Activated CD8-positive, alpha-beta memory T cell treated with anti-CD3 and anti-CD28 coated beads for 36 hours (primary cell): Measurements from ENCODE around the gene DTYMK. TPM values are rescaled to one million over a fixed set of nuclear protein-coding genes. Genes with fewer than 3 reads are reported as not detected.

Experiments used
- CTCF ChIA-PET: fragments of 350-600 bp; sonication (Branson Sonifier 250); formaldehyde crosslinking; loops from one replicate; lab custom pipeline; 2021; ENCODE audit warnings: antibody characterized with exemption; lab: Charles Lee
- POLR2A ChIA-PET: fragments of 350-600 bp; sonication (Branson Sonifier 250); formaldehyde crosslinking; loops from one replicate; lab custom pipeline; 2021; ENCODE audit warnings: antibody characterized with exemption; lab: Charles Lee
- total RNA-seq, 2 experiments: library from RNA; stranded (reverse); gene quantifications; one replicate each; pipeline ENCODE4 v1.2.3, GENCODE V29; 2021

Gene DTYMK
- total RNA-seq, 2 experiments from 2014 or later = 129 to 130 TPM

DNA sequence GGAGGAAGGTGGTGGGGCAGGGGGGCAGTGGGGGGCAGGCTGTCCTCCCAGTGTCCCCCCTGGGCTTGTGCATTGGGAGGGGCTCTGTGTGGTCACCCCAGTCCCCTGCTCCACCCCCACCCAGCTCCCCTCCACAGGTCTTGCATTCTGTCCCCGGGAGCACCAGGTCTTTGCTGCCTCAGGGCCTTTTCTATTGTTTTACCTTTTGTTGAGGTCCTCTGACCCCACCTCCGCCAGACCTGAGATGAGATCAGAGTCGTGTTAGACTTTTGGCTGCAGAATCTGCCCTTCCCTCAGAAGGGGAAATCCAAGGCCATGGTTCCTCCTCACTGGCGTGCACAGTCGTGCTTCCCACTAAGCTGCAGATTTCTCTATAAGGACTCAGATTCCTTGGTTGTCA lies 28.3 kb downstream of the DTYMK start:
- ChIA-PET POLR2A (no interaction called here), CTCF (no interaction called here)

DNA sequence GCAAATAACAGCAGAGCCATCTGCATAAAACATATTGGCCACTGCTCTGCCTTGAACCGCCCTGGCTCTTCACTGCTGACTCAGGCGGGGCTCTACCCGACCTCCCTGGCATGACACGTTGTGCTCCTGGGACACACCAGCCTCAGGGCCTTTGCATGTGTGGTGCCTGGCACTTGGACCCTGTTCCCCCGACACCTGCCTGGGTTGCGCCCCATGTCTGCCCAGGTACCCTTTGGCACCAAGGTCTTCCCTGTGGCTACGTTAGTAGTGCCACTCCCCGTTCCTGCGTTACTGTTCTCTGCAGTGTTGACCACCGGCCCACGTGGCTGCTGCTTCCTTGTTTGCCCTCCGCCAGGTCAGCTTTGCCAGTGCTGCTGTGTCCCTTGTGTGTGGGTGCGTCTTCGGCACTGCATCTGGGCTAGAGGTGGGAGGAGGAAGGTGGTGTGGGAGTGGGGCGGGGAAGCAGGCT lies 28.8 kb downstream of the DTYMK start:
- CTCF ChIA-PET = no interaction called here
- POLR2A ChIA-PET = interaction anchor here (0.7 kb wide), 1 partner anchor 14 kb away, joined by 4 read pairs; no protein-coding TSS in a partner anchor

DNA sequence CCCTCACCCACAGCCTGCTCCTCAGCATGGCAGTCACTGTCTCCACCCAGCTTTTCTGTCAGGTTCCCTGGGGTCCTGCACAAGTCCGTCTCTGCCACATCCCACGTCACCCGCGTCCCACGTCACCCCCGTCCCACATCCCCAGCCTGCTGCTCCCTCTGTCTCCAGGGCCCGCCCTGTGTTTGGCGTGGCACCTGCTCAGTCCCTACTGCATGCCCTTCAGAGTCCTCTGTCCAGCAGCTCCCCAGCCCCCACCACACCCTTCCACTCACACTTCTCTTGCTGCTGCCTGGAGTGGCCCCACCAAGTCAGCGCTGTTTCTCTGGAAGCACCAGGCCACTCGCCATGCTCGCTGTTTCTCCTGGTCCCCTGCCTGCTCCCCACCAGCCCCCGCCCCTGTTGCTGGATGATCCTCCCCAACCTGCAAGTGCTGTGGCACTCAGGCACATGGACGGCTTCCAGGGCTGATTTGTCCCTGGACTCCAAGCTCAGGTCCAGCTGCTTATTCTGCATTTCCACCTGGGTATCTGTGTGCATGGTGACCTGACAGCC lies 30.3 kb downstream of the DTYMK start:
- POLR2A ChIA-PET = no interaction called here

DNA sequence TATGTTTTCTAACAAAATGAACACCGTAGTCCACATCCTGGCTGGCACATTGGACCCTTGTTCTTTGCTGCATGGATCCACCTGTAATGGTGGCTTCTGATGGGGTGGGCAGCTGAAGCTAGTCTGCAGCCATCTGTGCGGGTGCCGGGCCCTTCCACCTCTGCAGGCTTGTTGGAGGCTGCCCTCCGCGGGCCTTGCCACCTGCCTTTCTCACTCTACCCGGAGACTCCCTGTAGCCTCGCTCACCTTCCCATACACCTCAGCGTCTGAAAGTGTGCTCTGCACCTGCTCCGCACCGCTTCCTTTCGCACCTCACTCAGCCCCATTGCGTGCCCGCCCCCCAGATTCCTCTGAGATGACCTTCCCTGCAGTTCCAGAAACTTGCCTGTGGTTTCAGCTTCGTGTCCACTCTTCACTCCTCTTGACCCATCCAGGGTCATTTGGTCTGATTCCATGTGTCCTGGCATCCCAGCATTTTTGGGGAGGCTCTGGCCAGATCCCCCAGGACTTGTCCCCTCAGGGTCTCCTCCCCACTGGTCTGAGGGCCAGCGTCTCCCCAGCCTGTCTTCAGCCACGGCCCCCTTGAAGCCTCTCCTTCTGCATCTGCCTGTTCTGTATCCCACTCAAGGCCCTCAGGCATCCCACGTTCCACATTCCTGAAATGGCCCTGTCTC lies 31.0 kb downstream of the DTYMK start:
- ChIA-PET POLR2A (no interaction called here), CTCF (no interaction called here)

More for the DNA sequence above, 30.3 kb downstream of the DTYMK start:
- CTCF ChIA-PET = no interaction called here

DNA sequence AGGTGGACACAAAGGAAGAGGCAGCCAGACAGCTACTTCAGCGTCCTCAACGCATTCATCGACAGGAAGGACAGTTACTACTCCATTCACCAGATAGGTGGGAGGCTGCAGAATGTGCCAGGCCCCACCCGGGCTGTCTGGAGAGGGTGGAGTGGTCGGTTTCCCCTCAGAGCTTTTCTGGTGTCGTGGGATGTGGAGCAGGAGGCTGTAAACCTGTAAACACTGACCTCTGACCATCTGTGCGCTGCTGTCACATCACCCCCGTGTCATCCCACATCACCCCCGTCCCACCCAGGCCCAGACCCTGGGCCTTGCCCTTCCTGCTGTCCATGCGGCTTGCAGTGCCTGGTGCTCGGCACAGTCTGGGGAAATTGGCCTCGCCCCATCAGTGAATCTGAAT lies 32.1 kb downstream of the DTYMK start:
- ChIA-PET CTCF (no interaction called here), POLR2A (no interaction called here)

DNA sequence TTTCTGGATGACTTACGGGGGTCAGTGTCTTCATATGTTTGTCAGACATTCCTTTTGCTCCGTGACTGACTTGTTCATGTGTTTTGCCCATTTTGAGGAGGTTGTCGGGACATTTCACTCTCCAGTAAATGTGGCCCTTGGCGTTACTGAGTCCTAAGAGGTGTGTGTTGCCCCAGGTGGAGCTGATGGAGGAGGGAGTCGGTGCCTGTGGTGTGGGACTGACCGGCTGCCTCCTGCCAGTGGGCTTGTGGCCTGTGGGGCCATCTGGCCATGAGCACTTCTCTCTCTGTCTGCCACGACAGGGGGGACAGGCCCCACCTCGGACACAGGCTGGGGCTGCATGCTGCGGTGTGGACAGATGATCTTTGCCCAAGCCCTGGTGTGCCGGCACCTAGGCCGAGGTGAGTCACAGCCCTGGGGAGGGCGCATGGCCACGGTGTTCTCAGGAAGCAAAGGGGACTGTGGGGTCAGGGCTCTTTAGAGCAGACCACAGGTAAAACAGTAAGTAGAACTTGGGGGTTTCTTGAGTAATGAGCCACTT lies 33.3 kb downstream of the DTYMK start:
- POLR2A ChIA-PET = no interaction called here
- CTCF ChIA-PET = no interaction called here

DNA sequence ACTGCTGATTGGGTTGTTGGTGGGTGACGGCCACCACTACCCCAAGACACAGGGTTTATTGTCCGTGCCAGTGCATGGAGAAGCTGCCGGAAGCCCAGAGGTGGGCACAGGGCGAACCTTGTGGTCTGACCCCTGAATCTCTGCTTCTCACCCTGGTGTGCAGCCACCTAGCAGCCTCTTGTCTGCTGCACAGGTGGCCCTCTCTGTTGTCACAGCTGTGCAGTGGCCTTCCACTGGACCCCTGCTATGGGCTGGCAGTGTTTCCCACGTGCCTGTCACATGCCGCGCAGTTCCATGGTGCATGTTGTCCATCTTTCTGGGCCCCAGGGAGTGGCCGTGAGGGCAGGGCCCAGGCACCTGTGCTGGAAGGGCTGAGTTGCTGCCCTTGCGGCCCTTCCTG lies 33.9 kb downstream of the DTYMK start:
- ChIA-PET CTCF (no interaction called here), POLR2A (no interaction called here)

DNA sequence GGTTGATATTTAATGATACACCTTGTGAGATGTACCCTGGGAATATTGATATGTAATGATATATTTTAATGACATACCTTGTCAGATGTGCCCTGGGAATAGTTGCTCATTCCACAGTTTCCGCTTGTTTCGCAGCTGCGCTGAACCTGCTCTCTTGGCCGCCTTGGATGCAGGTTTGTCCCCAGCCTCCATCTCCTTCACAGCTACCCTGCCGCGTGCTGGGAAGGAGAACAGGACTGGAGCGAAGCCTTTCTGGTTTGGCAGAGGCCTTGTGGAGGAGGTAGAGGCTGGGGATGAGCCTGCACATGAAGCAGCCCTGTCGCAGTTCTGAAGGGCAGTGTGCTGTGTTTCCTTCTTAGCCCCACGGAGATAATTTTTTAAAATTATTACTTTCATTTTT lies 34.5 kb downstream of the DTYMK start:
- POLR2A ChIA-PET = no interaction called here
- CTCF ChIA-PET = no interaction called here

DNA sequence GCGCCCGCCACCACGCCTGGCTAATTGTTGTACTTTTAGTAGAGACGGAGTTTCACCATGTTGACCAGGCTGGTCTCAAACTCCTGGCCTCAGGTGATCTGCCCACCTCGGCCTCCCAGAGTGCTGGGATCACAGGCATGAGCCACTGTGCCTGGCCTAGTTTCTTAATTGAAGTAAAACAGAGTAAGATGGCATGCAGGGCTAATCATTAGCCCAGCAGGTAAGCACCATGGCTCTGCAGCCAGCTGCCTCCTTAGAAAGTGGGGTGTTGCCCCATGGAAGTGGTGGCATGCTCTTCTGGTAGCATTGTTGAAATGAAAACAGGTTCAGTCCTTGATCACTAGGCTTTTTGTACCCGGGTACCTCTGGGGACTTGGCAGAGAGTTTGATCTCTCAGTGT lies 36.7 kb downstream of the DTYMK start:
- CTCF ChIA-PET = no interaction called here
- POLR2A ChIA-PET = no interaction called here

DNA sequence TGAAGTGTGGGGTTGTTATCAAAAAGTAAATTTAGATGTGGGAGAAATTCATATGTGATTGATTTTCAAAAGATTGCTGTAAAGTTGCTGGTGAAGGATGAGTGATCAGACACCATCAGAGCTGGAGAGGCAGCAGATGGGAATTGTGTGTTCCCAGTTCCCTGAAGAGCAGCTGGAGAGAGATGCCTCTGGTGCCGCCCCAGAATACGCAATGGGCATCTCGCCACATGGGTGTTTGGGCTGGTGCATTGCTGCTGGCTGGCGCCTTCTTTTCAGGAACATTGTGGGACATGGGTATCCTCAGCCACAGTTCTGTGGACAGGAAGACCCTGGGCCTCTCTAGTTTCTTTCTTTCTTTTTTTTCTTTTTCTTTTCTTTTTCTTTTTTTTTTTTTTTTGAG lies 37.2 kb downstream of the DTYMK start:
- CTCF ChIA-PET = no interaction called here
- POLR2A ChIA-PET = no interaction called here

DNA sequence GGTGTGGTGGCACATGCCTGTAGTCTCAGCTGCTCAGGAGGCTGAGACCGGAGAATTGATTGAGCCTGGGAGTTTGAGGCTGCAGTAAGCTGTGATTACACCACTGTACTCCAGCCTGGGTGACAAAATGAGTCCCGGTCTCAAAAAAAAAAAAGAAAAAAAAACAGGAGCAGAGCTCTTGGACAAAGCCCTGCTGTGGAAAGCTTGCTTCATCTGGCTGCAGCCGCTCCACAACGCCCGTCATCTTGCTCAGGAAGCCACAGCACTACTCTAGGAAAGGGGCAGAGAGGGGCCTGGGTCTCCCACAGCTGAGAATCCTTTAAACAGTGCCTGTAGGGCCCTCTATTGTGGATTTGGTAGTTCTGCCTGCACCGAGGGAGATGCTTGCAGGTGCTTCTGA lies 38.2 kb downstream of the DTYMK start:
- POLR2A ChIA-PET = interaction anchor here (1.0 kb wide), 1 partner anchor 158 kb away, joined by 3 read pairs; no protein-coding TSS in a partner anchor

DNA sequence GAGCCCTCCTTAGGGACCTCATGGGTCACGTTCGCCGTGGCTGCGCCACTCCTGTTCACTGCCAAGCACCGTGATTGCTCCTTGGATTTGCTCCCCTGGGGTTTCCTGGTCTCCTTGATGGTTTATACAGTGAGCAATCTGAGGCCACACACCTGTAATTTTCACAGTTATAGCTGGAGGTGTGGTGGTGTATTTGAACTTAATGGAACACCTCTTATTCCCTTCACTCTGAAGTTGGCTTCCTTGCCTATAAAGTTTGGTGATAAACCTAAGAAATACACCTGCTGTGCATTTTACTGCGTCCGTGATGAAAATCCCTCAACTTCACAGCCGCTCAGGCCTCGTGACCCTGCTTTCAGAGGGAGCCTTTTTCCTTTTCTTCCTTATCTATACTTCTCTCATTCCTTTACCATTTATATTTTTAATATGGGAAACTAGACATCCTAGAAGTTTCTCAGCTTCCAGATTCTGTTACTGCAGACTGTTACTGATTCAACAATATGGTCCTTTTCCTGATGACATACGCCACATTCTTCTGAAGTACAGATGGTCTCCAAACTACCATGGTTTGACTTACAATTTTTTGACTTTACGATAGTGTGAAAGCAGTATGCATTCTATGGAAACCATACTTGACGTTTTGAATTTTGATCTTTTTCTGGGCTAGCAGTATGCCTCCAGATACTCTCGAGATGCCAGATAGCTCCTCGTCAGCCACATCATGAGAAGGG lies 40.5 kb downstream of the DTYMK start:
- POLR2A ChIA-PET = no interaction called here
- CTCF ChIA-PET = interaction anchor here (0.9 kb wide), 1 partner anchor 17 kb away, joined by 3 read pairs; no protein-coding TSS in a partner anchor

More for the DNA sequence above, 38.2 kb downstream of the DTYMK start:
- CTCF ChIA-PET = no interaction called here

DNA sequence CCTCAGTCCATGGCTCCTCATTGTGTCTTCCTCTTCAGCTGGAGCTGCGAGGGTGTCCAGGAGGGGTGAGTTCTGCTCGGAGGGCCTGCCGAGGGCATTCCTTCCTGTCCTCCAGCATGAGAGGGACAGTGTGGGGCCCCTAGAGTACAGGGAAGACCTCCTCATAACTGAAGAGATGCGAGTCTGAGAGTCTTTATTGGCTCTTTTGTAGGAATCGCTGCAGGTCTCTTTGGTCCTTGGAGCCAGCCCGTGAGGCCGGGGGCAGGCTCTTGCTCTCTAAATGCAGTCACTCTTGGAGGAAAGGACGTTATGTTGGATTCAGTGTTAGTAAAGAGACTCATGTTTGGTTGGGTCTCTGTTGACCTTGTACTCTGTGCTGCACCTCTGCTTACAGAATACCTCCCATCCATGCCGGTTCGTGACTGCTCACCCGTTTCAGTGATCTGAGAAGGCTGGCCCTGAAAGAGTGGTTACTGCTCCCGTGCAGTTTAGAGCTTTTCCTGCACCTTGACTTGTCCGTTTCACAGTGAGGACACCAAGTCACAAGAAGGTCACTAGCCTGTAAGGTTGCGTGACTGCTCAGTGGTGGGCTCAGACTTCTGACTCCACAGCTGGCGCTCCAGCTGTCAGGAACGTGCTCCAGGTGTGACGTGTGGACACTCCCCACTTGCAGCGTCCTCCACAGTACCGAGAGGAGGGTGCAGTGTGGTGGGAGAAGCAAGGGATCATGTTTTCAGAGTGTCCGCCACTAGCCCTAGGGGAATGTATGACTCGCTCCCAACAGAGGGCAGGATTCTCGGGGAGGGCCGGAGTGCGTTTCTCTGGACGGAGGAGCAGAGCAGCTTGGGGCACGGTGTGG lies 41.3 kb downstream of the DTYMK start:
- POLR2A ChIA-PET = no interaction called here

DNA sequence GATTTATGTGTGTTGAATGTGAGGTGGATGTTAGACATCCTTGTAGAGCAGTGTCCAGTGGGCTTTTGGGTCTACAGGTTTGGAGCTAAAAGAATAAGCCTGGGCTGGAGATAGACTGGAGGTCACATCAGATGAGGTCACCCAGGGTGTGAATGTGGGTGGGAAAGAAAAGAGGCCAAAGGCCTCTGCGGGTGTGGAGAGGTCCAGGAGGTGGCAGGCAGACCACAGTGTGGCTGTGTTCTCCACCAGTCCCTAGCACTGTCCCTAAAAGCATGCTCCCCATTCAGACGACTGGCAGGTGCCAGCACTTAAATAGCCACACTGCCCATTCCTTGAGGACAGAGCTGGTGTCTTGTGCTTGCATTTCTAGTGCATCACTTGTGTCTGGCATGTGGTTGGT lies 45.0 kb downstream of the DTYMK start:
- ChIA-PET CTCF (no interaction called here), POLR2A (interaction anchor here (1.0 kb wide), 1 partner anchor 45 kb away, joined by 3 read pairs; the partner anchor contains the start of gene DTYMK)

More for the DNA sequence above, 41.3 kb downstream of the DTYMK start:
- CTCF ChIA-PET = no interaction called here

DNA sequence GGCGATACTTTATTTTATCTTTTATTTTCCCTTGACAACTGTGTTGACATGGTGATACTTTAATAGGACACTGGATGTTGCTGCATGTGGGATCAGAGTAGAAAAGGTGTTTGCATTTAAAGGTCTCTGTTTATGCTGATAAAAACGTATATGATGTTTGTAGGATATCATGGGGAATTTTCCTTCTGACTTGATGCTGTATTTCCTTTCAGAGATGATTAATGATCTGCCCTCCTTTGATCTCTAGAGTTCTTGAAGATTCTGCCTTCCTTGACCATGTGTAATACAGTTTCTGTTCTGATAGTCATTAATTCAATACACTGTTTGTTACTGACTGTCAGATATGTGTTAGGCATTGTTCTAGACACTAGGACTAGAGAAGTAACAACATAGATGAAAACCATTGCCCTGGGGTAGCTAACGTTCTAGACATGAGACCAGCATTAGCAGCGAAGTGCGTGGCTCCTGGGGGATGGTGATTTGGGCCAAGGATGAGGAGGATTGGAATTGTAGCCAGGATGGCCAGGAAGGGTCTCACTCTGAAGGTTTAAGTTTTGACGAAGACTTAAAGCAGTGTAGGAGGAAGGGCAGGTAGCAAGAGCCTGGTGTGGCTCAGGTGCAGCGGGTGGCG lies 46.3 kb downstream of the DTYMK start:
- ChIA-PET POLR2A (no interaction called here), CTCF (no interaction called here)

DNA sequence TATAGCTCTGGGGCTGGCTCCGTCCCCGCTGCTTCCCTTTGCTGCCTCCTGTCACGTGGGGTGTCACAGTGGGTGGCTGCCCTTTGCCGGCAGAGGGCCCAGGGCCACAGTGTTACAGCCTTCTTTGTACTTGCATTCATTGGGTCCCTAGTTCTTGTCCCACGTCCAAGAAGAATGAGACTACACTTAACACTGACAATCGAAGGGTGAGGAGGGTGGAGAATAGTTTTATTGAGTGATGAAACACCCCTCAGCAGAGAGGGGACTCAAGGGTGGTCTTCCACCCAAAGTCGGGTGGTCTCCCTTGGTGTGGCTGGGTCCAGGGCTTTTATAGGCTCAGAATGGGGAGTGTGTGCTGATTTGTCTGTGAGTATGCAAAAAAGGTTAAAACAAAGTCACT lies 47.2 kb downstream of the DTYMK start:
- CTCF ChIA-PET = no interaction called here
- POLR2A ChIA-PET = no interaction called here

DNA sequence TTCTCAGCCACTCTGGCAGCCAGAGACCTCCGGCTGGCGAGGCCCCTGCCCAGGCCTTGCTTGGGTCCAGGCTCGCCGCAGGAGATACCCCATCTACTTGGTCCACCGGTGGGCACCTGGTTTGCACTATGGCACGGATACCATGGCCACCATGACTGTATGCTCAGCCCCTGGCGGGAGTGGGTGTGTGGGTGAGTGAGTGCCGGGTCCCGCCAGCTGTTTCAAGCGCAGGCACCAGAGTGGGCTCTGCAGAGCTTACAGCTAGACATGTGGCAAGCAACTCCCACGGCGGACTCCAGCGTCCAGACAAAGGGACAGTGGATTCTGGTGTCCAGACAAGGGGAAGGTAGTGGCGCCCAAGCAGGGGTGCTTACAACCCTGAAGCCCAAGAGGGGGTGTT lies 47.7 kb downstream of the DTYMK start:
- ChIA-PET CTCF (no interaction called here), POLR2A (interaction anchor here (0.5 kb wide), 1 partner anchor 50 kb away, joined by 3 read pairs; no protein-coding TSS in a partner anchor)

DNA sequence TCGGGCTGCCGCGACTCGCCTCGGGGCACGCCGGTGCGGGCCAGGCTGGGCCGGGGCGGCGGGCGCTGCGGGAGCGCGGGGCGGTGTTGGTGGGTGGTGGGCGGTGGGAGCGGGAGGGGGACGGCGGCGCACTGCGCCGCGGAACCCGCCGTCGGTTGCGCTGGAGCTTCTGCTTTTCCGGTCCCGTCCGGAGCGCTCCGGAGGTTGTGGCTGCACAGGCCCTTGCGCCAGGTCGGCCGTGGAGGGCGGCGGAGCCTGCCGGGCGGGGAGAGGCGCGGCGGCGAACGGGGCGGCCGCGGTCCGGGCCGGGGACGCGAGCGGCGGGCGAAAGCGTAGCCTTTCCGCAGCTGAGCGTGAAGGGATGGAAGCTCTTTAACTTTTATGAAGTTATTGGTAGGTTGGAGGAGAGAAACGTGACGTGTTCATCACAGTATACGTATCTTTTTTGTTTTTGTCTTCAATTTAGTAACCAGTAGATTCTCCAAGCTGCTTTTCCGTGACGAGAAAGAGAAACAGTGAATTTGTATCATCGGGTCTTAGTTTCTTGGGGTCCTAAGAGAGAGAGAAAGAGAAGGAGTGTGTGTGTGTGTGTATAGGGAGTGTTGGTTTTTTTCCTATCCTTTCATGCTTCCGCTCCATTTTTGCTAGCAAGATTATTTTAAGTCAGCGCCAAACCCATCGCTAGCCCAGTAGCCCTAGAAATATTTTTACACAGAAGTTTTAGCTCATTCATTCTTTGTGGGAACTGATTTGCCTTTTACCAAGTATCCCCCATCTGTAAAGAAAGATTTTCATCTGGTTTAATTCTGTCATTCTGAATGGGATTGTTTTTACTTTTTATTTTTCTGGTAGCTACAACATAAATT lies 48.6 kb downstream of the DTYMK start:
- CTCF ChIA-PET = interaction anchor here (1.5 kb wide), 1 partner anchor 12 kb away, joined by 3 read pairs; no protein-coding TSS in a partner anchor
- POLR2A ChIA-PET = interaction anchor here (1.3 kb wide), 1 partner anchor 49 kb away, joined by 6 read pairs; the partner anchor contains the start of gene DTYMK
